Astrocyte of the spinal cord (primary cell): ENCODE measurements around the gene ASTN2.

Source experiments
- DNase-seq: peaks from one replicate; pipeline ENCODE4 v3.0.0; 2011; ENCODE audit warnings: low read depth, low spot score
- H3K4me3 ChIP-seq: 2 replicates; pipeline ENCODE4 v1.5.1; 2011; ENCODE audit warnings: low read depth, mild to moderate bottlenecking, low read length, moderate library complexity
- CTCF ChIP-seq: IDR thresholded peaks from 2 replicates; pipeline ENCODE4 v1.5.1; 2012; ENCODE audit warnings: low read depth, mild to moderate bottlenecking, low read length, inconsistent platforms
- in situ Hi-C: cut with HindIII; loops from 2 replicates; pipeline ENCODE4 v1.10.0; 2017; ENCODE audit warnings: low sequenced_read_pairs

The ASTN2 gene

GRCh38 chr9:116656501-116656971 lies 758.3 kb downstream of the ASTN2 start:
- in situ Hi-C loops, result no loop called here
- H3K4me3 ChIP-seq, result no peak overlapping the region
- DNase-seq, result no peak
- no peak for TF ChIP-seq CTCF

GRCh38 chr9:116654059-116654355 lies 760.9 kb downstream of the ASTN2 start:
- H3K4me3 ChIP-seq, result no peak overlapping the region
- in situ Hi-C loops, result no loop called here
- DNase-seq, result no peak
- no peak for TF ChIP-seq CTCF

GRCh38 chr9:116653348-116654058 lies 761.4 kb downstream of the ASTN2 start:
- DNase-seq, result no peak
- H3K4me3 ChIP-seq, result no peak overlapping the region
- TF ChIP-seq CTCF, result no peak
- in situ Hi-C loops, result no loop called here

- in situ Hi-C loops, result no loop called here
- no peak for TF ChIP-seq CTCF
- H3K4me3 ChIP-seq, result no peak overlapping the region
- DNase-seq, result no peak
Measured at GRCh38 chr9:116647515-116647809, 767.4 kb downstream of the ASTN2 start.

- in situ Hi-C loops, result no loop called here
- peak; percentile 54 for DNase-seq
- TF ChIP-seq CTCF, result peak; percentile 66
- H3K4me3 ChIP-seq, result no peak overlapping the region
Measured at GRCh38 chr9:116646661-116647514, 768.0 kb downstream of the ASTN2 start.

GRCh38 chr9:116644091-116644688 lies 770.7 kb downstream of the ASTN2 start:
- in situ Hi-C loops, result no loop called here
- H3K4me3 ChIP-seq, result no peak overlapping the region
- DNase-seq, result peak; percentile 70
- TF ChIP-seq CTCF, result no peak
